A549 (cell line): Measurements from ENCODE around the gene MARK2. TPM values are rescaled to one million over a fixed set of nuclear protein-coding genes. Genes with fewer than 3 reads are reported as not detected.

Experiments used
- ATAC-seq, 2 experiments: fragments of 200-7000 bp in 1 of 2; fragments of >200 bp in 1 of 2; cut with Nextera tagmentation in 1 of 2; cut with Tn5 transposase in 1 of 2; 3 replicates each; pipeline versions ENCODE4 v1.8.0 to v1.9.1; 2018 to 2020; ENCODE audit warnings: mild to moderate bottlenecking in 1 of 2, moderate library complexity in 1 of 2
- CTCF ChIA-PET: fragments of 300-600 bp; sonication (Branson Sonifier 250); formaldehyde crosslinking; extraction: SDS; loops from one replicate; lab custom pipeline; 2021; ENCODE audit warnings: antibody characterized with exemption, inconsistent platforms; lab: Yijun Ruan, JAX
- POLR2A ChIA-PET: fragments of 350-600 bp; formaldehyde crosslinking; extraction: SDS; loops from one replicate; lab custom pipeline; 2021; ENCODE audit warnings: antibody characterized with exemption, inconsistent platforms; lab: Yijun Ruan, JAX
- DNase-seq, 2 experiments: peaks; one replicate each; pipeline versions ENCODE4 v3.0.0 to v3.0.0-alpha.2; 2011 to 2016; ENCODE audit warnings: low read depth in 1 of 2, low spot score in 1 of 2
- FAIRE-seq: peaks from 2 replicates; lab custom pipeline; 2011; peaks lifted over from hg19 to GRCh38; lab: Jason Lieb, UNC
- H3K27ac ChIP-seq, 2 experiments: fragments of >200 bp; sonication (Bioruptor Twin); formaldehyde crosslinking; 3 replicates each; pipeline ENCODE4 v1.5.1; 2016 to 2017
- H3K4me1 ChIP-seq: fragments of >200 bp; sonication (Bioruptor Twin); formaldehyde crosslinking; 3 replicates; pipeline ENCODE4 v1.6.1; 2016
- H3K4me2 ChIP-seq: fragments of >200 bp; sonication (Bioruptor Twin); formaldehyde crosslinking; 3 replicates; pipeline ENCODE4 v1.6.1; 2016
- H3K4me3 ChIP-seq: fragments of >200 bp; sonication (Bioruptor Twin); formaldehyde crosslinking; 3 replicates; pipeline ENCODE4 v1.5.1; 2016
- H3K9me3 ChIP-seq: fragments of >200 bp; sonication (Bioruptor Twin); formaldehyde crosslinking; 3 replicates; pipeline ENCODE4 v1.6.1; 2016
- ATOH8 ChIP-seq: fragments of 250-450 bp; sonication (Bioruptor Pico); IDR thresholded peaks from 2 replicates; pipeline ENCODE4 v1.5.0; 2020; ENCODE audit warnings: low read depth, mild to moderate bottlenecking, moderate library complexity
- BHLHE40 ChIP-seq: IDR thresholded peaks from 2 replicates; pipeline ENCODE4 v1.6.1; 2012; ENCODE audit warnings: low read depth, low read length, inconsistent platforms
- CBX8 ChIP-seq: fragments of 200-600 bp; sonication (generic); IDR thresholded peaks from 2 replicates; pipeline ENCODE4 v1.6.1; 2016
- EHF ChIP-seq: fragments of 250-450 bp; sonication (Bioruptor Pico); IDR thresholded peaks from 2 replicates; pipeline ENCODE4 v1.5.0; 2020; ENCODE audit warnings: mild to moderate bottlenecking
- FOXS1 ChIP-seq: fragments of 250-450 bp; sonication (Bioruptor Pico); IDR thresholded peaks from 2 replicates; pipeline ENCODE4 v1.5.0; 2020; ENCODE audit warnings: mild to moderate bottlenecking, moderate library complexity
- HEYL ChIP-seq: fragments of 250-450 bp; sonication (Bioruptor Pico); IDR thresholded peaks from 2 replicates; pipeline ENCODE4 v1.8.0; 2021; ENCODE audit warnings: mild to moderate bottlenecking, moderate library complexity
- JUNB ChIP-seq: fragments of >200 bp; sonication (Bioruptor Twin); formaldehyde crosslinking; IDR thresholded peaks from 2 replicates; pipeline ENCODE4 v1.6.1; 2016
- KDM1A ChIP-seq: fragments of 200-600 bp; sonication (generic); IDR thresholded peaks from 2 replicates; pipeline ENCODE4 v1.6.1; 2016; ENCODE audit warnings: low read depth, mild to moderate bottlenecking
- MAFK ChIP-seq: fragments of 450-650 bp; IDR thresholded peaks from 2 replicates; pipeline ENCODE4 v1.6.1; 2014; ENCODE audit not compliant: partially characterized antibody
- MAX ChIP-seq: IDR thresholded peaks from 2 replicates; pipeline ENCODE4 v1.6.1; 2012
- POLR2A ChIP-seq: IDR thresholded peaks from 2 replicates; pipeline ENCODE4 v1.6.1; 2012; ENCODE audit warnings: mild to moderate bottlenecking, low read length
- POLR2AphosphoS2 ChIP-seq: conservative IDR thresholded peaks from 2 replicates; pipeline ENCODE4 v1.6.1; 2012; ENCODE audit warnings: low read length, improper control_type of control experiment, inconsistent platforms
- RAD21 ChIP-seq, 2 experiments: fragments of >200 bp in 1 of 2; sonication (Bioruptor Twin) in 1 of 2; formaldehyde crosslinking in 1 of 2; IDR thresholded peaks in 1 of 2; conservative IDR thresholded peaks in 1 of 2; 2 replicates in 1 of 2; 3 replicates in 1 of 2; pipeline ENCODE4 v1.6.1; 2012 to 2018; ENCODE audit warnings: inconsistent platforms in 1 of 2
- REST ChIP-seq: fragments of 200-600 bp; sonication (generic); IDR thresholded peaks from 2 replicates; pipeline ENCODE4 v1.6.1; 2016; ENCODE audit warnings: antibody characterized with exemption, mild to moderate bottlenecking, moderate library complexity
- USF2 ChIP-seq: fragments of 450-650 bp; IDR thresholded peaks from 2 replicates; pipeline ENCODE4 v1.6.1; 2014; ENCODE audit warnings: antibody characterized with exemption
- ZNF302 ChIP-seq: fragments of 250-450 bp; sonication (Bioruptor Pico); IDR thresholded peaks from 2 replicates; pipeline ENCODE4 v1.9.0; 2021; ENCODE audit warnings: inconsistent platforms, mild to moderate bottlenecking, moderate library complexity
- ZSCAN20 ChIP-seq: fragments of 250-450 bp; sonication (Bioruptor Pico); IDR thresholded peaks from 2 replicates; pipeline ENCODE4 v1.8.0; 2022; ENCODE audit warnings: mild to moderate bottlenecking, moderate library complexity
- WGBS: methylation state at CpG from one replicate; pipeline ENCODE4 v1.1.6; 2017; ENCODE audit errors: missing lambda C conversion rate; 5-methylcytosine and 5-hydroxymethylcytosine counted together
- polyA plus RNA-seq, 4 experiments: library from polyadenylated mRNA; depleted of rRNA in 3 of 4; stranded (reverse); fragments of >200 nt; fragmentation: RNase III in 1 of 4; extraction: RNeasy Plus Mini Kit Qiagen cat#74134 plus additional on column Dnase treatment in 1 of 4; gene quantifications; 2 replicates in 3 of 4; 3 replicates in 1 of 4; pipeline ENCODE4 v1.2.3, GENCODE V29; 2011 to 2017

MARK2 gene
- polyA plus RNA-seq, 2 of the 4 experiments (the other 2 are of a cell fraction): 20.2 to 28.4 TPM

GRCh38 chr11:63917692-63918506, 79.0 kb downstream of the MARK2 start:
- peaks cover 37% of the 10 kb centered on the region for H3K4me1 ChIP-seq
- ChIA-PET POLR2A (interaction anchor here (1.1 kb wide), 1 partner anchor 17 kb away, joined by 3 read pairs; no protein-coding TSS in a partner anchor), CTCF (interaction anchor here (0.6 to 6.9 kb wide), 10 partner anchors 10 to 467 kb away, joined by 3 to 57 read pairs (median 6); partner anchors contain the start of gene MARK2)
- FAIRE-seq (no peak), DNase-seq (peak; percentile 62 to 80), ATAC-seq (peak; percentile 30 to 55)
- H3K4me3 ChIP-seq: peak overlapping the region; percentile 62
- 11% methylated on average over 11 of the region's 50 CpGs for WGBS
- TF ChIP-seq MAFK: no peak
- no peak for TF ChIP-seq POLR2A
- TF ChIP-seq POLR2AphosphoS2: no peak
- peak; percentile 3; the same call in 1 of the 2 replicates for TF ChIP-seq BHLHE40
- TF ChIP-seq USF2: no peak
- TF ChIP-seq ZNF302 (CRISPR knock-in tag): no peak
- no peak for TF ChIP-seq HEYL (CRISPR knock-in tag)
- peak; percentile 86 for TF ChIP-seq KDM1A
- TF ChIP-seq MAX: peak; percentile 69
- no peak for TF ChIP-seq RAD21 (conservative IDR thresholded peaks at IDR 0.05 in 1 of 2, IDR thresholded peaks at IDR 0.05 in 1 of 2)
- no peak for TF ChIP-seq REST
- no peak for TF ChIP-seq FOXS1 (CRISPR knock-in tag)
- TF ChIP-seq ATOH8 (CRISPR knock-in tag): no peak
- TF ChIP-seq ZSCAN20 (CRISPR knock-in tag): no peak
- TF ChIP-seq CBX8: no peak
- H3K4me2 ChIP-seq: peak overlapping the region; percentile 100
- peak overlapping the region; percentile 83 to 92 for H3K27ac ChIP-seq
- no peaks in the 10 kb centered on the region for H3K9me3 ChIP-seq

GRCh38 chr11:63918507-63919191, 79.7 kb downstream of the MARK2 start:
- Histone ChIP-seq H3K9me3 (no peaks in the 10 kb centered on the region), H3K27ac (peak overlapping the region; percentile 83 to 92), H3K4me3 (no peak overlapping the region; the same call in 1 of the 3 replicates), H3K4me1 (peaks cover 37% of the 10 kb centered on the region), H3K4me2 (peak overlapping the region; percentile 100)
- CTCF ChIA-PET: interaction anchor here (1.3 to 6.9 kb wide), 7 partner anchors 12 to 151 kb away, joined by 3 to 57 read pairs (median 14); partner anchors contain the start of gene MARK2
- TF ChIP-seq CBX8 (no peak), EHF (CRISPR knock-in tag) (no peak), JUNB (no peak), FOXS1 (CRISPR knock-in tag) (no peak)
- DNase-seq (no peak), FAIRE-seq (no peak), ATAC-seq (peak in 1 of 2 experiments; percentile 15; a peak in 3 of 6 replicates)
- WGBS: 77% methylated on average over 6 of the region's 9 CpGs
- POLR2A ChIA-PET: interaction anchor here (1.1 kb wide), 1 partner anchor 16 kb away, joined by 3 read pairs; no protein-coding TSS in a partner anchor
